PFSK-1 (cell line): ENCODE data around the gene RIC3.

Experiments
- FOXP2 ChIP-seq: optimal IDR thresholded peaks from 2 replicates; pipeline ENCODE3; 2011; ENCODE audit warnings: borderline replicate concordance, control low read depth, inconsistent platforms; ENCODE audit not compliant: insufficient read depth; ENCODE audit errors: extremely low read length, extremely low read depth
- POLR2AphosphoS5 ChIP-seq: IDR thresholded peaks from 2 replicates; pipeline ENCODE4 v1.6.1; 2012; ENCODE audit warnings: low read depth, mild to moderate bottlenecking, control low read depth, low read length, moderate library complexity
- SIN3A ChIP-seq: IDR thresholded peaks from 2 replicates; pipeline ENCODE4 v1.6.1; 2012; ENCODE audit warnings: mild to moderate bottlenecking, low read length, moderate library complexity, borderline replicate concordance; ENCODE audit not compliant: insufficient read depth
- TAF1 ChIP-seq: IDR thresholded peaks from 2 replicates; pipeline ENCODE4 v1.6.1; 2012; ENCODE audit warnings: low read length, control low read depth, borderline replicate concordance; ENCODE audit not compliant: insufficient read depth
- TF ChIP-seq, protein P1 (sequence below), 2 experiments: IDR thresholded peaks; 2 replicates each; pipeline versions ENCODE4 v1.6.1 to v1.8.0; 2011 to 2012; ENCODE audit warnings: low read depth in 2 of 2, low read length in 2 of 2, control low read depth in 1 of 2, inconsistent platforms in 1 of 2, mild to moderate bottlenecking in 1 of 2, moderate library complexity in 1 of 2; ENCODE audit not compliant: insufficient read depth in 1 of 2

The RIC3 gene

DNA sequence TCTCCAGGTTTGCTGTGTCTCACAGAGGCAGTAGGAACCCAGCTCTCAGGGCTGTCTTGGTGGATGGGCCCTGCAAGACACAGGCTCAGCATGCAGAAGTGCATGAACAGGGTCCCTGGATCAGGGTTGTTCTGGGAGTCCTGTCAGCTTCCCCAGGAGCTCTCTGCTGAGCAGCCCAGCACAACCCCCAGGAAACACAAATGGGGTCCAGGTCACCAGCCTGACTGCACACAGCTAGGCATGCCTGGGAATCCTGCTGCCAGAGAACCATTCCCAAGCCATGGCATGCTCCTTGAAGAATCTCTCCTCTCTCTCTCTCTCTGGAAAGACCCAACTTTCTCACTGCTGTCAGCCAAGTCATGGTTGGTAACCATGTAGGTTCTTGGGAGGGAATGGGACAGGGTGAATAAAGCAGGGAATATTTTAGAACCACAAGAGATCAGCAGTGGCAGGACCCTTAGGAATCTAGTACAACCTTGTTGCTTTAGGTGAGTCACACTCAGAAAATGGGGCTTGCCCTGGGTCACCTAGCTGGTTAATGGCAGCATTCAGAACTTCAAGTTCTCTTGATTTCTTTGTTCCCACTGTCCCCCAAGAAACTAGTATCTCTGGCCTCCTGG is 66.4 kb downstream of the RIC3 start:
- TF ChIP-seq TAF1 (no peak), FOXP2 (no peak), POLR2AphosphoS5 (no peak), SIN3A (no peak)
- TF ChIP-seq, protein P1, sequence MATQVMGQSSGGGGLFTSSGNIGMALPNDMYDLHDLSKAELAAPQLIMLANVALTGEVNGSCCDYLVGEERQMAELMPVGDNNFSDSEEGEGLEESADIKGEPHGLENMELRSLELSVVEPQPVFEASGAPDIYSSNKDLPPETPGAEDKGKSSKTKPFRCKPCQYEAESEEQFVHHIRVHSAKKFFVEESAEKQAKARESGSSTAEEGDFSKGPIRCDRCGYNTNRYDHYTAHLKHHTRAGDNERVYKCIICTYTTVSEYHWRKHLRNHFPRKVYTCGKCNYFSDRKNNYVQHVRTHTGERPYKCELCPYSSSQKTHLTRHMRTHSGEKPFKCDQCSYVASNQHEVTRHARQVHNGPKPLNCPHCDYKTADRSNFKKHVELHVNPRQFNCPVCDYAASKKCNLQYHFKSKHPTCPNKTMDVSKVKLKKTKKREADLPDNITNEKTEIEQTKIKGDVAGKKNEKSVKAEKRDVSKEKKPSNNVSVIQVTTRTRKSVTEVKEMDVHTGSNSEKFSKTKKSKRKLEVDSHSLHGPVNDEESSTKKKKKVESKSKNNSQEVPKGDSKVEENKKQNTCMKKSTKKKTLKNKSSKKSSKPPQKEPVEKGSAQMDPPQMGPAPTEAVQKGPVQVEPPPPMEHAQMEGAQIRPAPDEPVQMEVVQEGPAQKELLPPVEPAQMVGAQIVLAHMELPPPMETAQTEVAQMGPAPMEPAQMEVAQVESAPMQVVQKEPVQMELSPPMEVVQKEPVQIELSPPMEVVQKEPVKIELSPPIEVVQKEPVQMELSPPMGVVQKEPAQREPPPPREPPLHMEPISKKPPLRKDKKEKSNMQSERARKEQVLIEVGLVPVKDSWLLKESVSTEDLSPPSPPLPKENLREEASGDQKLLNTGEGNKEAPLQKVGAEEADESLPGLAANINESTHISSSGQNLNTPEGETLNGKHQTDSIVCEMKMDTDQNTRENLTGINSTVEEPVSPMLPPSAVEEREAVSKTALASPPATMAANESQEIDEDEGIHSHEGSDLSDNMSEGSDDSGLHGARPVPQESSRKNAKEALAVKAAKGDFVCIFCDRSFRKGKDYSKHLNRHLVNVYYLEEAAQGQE (IDR thresholded peaks at IDR 0.05; ENCODE audit: insufficient read depth in 1 of 2, low read depth in 2 of 2, low read length in 2 of 2) = no peak

DNA sequence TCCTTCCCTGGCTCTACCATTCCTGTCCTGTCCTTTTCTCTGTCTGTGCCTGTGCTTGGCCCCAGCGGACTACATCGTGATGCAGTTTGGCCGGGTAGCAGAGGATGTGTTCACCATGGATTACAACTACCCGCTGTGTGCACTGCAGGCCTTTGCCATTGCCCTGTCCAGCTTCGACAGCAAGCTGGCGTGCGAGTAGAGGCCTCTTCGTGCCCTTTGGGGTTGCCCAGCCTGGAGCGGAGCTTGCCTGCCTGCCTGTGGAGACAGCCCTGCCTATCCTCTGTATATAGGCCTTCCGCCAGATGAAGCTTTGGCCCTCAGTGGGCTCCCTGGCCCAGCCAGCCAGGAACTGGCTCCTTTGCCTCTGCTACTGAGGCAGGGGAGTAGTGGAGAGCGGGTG is 67.4 kb downstream of the RIC3 start:
- TF ChIP-seq FOXP2 = no peak
- TF ChIP-seq TAF1 = no peak
- no peak for TF ChIP-seq SIN3A
- TF ChIP-seq, protein P1 (IDR thresholded peaks at IDR 0.05; ENCODE audit: insufficient read depth in 1 of 2, low read depth in 2 of 2, low read length in 2 of 2) = no peak
- no peak for TF ChIP-seq POLR2AphosphoS5

DNA sequence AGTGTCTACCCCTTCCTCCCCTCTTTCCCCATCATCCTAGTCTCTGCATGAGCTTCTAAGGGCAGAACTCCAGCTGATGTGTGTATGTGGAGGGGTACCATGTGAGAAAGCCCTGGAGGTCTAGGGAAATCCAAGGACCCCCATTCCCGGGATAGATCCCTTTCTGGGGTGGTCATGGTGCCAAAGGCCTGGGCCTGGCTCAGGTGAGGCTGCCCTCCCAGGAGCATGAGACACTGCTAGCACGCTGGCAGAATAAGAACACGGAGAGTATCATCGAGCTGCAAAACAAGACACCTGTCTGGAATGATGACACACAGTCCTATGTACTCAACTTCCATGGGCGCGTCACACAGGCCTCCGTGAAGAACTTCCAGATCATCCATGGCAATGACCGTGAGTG is 68.2 kb downstream of the RIC3 start:
- TF ChIP-seq FOXP2 = no peak
- no peak for TF ChIP-seq SIN3A
- TF ChIP-seq POLR2AphosphoS5 = no peak
- TF ChIP-seq, protein P1 (IDR thresholded peaks at IDR 0.05; ENCODE audit: insufficient read depth in 1 of 2, low read depth in 2 of 2, low read length in 2 of 2) = no peak
- no peak for TF ChIP-seq TAF1

DNA sequence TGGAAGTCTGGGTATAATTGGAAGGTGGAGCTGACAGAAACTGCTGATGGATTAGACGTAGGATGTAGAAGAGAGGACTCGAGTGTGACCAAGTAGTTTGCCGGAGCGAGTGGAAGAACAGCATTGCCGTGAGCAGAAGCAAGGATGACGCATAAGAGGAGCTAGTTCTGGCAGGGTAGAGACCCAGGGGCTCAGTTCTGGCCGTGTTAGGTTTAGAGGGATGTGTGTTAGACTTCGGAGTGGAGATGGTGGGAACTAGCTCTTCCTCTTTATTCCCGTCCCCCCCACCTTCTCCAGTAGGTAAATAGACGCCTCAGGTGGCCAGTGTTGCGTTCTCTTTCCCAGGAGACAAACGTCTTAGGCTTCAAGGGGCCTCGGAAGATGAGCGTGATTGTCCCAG is 68.7 kb downstream of the RIC3 start:
- no peak for TF ChIP-seq FOXP2
- TF ChIP-seq POLR2AphosphoS5 = no peak
- no peak for TF ChIP-seq SIN3A
- TF ChIP-seq, protein P1 (IDR thresholded peaks at IDR 0.05; ENCODE audit: insufficient read depth in 1 of 2, low read depth in 2 of 2, low read length in 2 of 2) = no peak
- no peak for TF ChIP-seq TAF1

DNA sequence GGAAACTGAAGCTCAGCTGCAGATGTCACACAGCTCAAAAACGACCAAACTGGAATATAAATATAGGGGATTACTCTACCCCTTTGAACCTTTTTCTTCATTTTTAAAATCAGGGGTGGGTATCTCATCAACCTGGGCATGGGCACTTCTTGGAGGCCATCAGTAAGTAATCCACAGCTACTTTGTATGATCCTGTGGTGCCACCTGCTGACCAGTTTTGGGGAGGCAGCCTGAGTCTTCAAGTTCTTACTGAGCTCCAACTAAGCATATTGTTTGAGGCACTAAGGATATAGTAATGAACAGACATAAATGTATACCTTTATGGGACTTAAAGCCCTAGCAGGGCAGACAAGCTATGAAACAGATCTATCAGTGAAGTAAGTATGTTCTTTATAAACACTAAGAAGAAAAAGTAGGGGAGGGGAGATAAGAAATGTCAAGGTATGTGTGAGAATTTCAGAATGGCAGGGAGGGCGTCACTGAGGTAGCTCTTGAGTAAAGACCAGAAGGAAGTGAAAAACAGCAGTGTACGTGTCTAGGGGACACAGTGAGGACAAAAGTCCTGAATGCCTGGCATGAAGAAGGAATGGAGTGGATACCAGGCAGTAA is 69.4 kb downstream of the RIC3 start:
- TF ChIP-seq TAF1 (no peak), SIN3A (no peak), POLR2AphosphoS5 (no peak), FOXP2 (no peak)
- TF ChIP-seq, protein P1 (IDR thresholded peaks at IDR 0.05; ENCODE audit: insufficient read depth in 1 of 2, low read depth in 2 of 2, low read length in 2 of 2) = no peak
